WTC11 (cell line): ENCODE data around the gene BZW2. TPM values are rescaled to one million over a fixed set of nuclear protein-coding genes. Genes with fewer than 3 reads are reported as not detected.
A peak's percentile ranks its signal among the peaks of the same experiment; 100 is the strongest.

Source experiments
- ATAC-seq: fragments of 200-7000 bp; cut with Tn5 transposase; 2 replicates; pipeline ENCODE4 v1.10.0; 2021; ENCODE audit warnings: mild to moderate bottlenecking, moderate library complexity
- CTCF ChIA-PET: fragments of 300-600 bp; sonication (Branson Sonifier 250); formaldehyde crosslinking; loops from one replicate; lab custom pipeline; 2021; ENCODE audit warnings: antibody characterized with exemption; lab: Charles Lee
- POLR2A ChIA-PET: fragments of 350-600 bp; sonication (Branson Sonifier 250); formaldehyde crosslinking; loops from one replicate; lab custom pipeline; 2021; ENCODE audit warnings: antibody characterized with exemption; lab: Charles Lee
- DNase-seq: peaks from one replicate; pipeline ENCODE4 v3.0.0; 2021; ENCODE audit warnings: low spot score
- H3K27ac Mint-ChIP-seq: 2 replicates; pipeline ENCODE4 v1.8.0; 2021; ENCODE audit warnings: mixed read lengths
- H3K27me3 Mint-ChIP-seq: 2 replicates; pipeline ENCODE4 v1.8.0; 2021; ENCODE audit warnings: low read depth, mild to moderate bottlenecking, moderate library complexity, mixed read lengths
- H3K36me3 Mint-ChIP-seq: 2 replicates; pipeline ENCODE4 v1.8.0; 2021; ENCODE audit warnings: mixed read lengths
- H3K4me1 Mint-ChIP-seq: 2 replicates; pipeline ENCODE4 v1.8.0; 2022; ENCODE audit warnings: mixed read lengths
- H3K4me3 Mint-ChIP-seq: 2 replicates; pipeline ENCODE4 v1.8.0; 2021; ENCODE audit warnings: mild to moderate bottlenecking, moderate library complexity, mixed read lengths
- H3K9me3 Mint-ChIP-seq: 2 replicates; pipeline ENCODE4 v1.8.0; 2021; ENCODE audit warnings: mixed read lengths
- AR ChIP-seq: fragments of 250-450 bp; sonication (Bioruptor Pico); IDR thresholded peaks from 2 replicates; pipeline ENCODE4 v1.9.0; 2021; ENCODE audit warnings: mild to moderate bottlenecking
- ATF1 ChIP-seq: sonication (generic); formaldehyde crosslinking; IDR thresholded peaks from 2 replicates; pipeline ENCODE4 v1.8.1; 2023; ENCODE audit warnings: mild to moderate bottlenecking, moderate library complexity, missing genetic modification reagents
- ATF3 ChIP-seq: sonication (generic); formaldehyde crosslinking; conservative IDR thresholded peaks from 2 replicates; pipeline ENCODE4 v1.8.1; 2022; ENCODE audit warnings: mild to moderate bottlenecking, missing genetic modification reagents
- CTCF ChIP-seq: fragments of 200-600 bp; IDR thresholded peaks from 2 replicates; pipeline ENCODE4 v1.8.0; 2022; ENCODE audit warnings: antibody characterized with exemption
- E2F5 ChIP-seq: sonication (generic); formaldehyde crosslinking; IDR thresholded peaks from 2 replicates; pipeline ENCODE4 v1.8.1; 2022; ENCODE audit warnings: mild to moderate bottlenecking, moderate library complexity, missing genetic modification reagents
- EMX1 ChIP-seq: fragments of 250-450 bp; sonication (Bioruptor Pico); IDR thresholded peaks from 2 replicates; pipeline ENCODE4 v1.8.0; 2021; ENCODE audit warnings: mild to moderate bottlenecking
- HMGA2 ChIP-seq: fragments of 250-450 bp; sonication (Bioruptor Pico); IDR thresholded peaks from 2 replicates; pipeline ENCODE4 v1.4.0; 2021; ENCODE audit warnings: mild to moderate bottlenecking, moderate library complexity
- JAZF1 ChIP-seq: fragments of 250-450 bp; sonication (Bioruptor Pico); IDR thresholded peaks from 2 replicates; pipeline ENCODE4 v1.9.0; 2021; ENCODE audit warnings: moderate library complexity, mild to moderate bottlenecking, inconsistent platforms
- SMAD4 ChIP-seq: sonication (generic); formaldehyde crosslinking; IDR thresholded peaks from 2 replicates; pipeline ENCODE4 v1.8.0; 2022; ENCODE audit warnings: mild to moderate bottlenecking, missing genetic modification reagents
- SOX15 ChIP-seq: fragments of 250-450 bp; sonication (Bioruptor Pico); IDR thresholded peaks from 2 replicates; pipeline ENCODE4 v1.9.0; 2021; ENCODE audit warnings: mild to moderate bottlenecking
- TCF7 ChIP-seq: sonication (generic); formaldehyde crosslinking; IDR thresholded peaks from 2 replicates; pipeline ENCODE4 v1.8.0; 2022; ENCODE audit warnings: mild to moderate bottlenecking, low read depth, missing genetic modification reagents, moderate library complexity
- ZNF671 ChIP-seq: fragments of 250-450 bp; sonication (Bioruptor Pico); IDR thresholded peaks from 2 replicates; pipeline ENCODE4 v1.8.0; 2021; ENCODE audit warnings: mild to moderate bottlenecking
- total RNA-seq: library from RNA; stranded (reverse); gene quantifications from 3 replicates; pipeline ENCODE4 v1.2.3, GENCODE V29; 2021
- TF ChIP-seq, protein P1 (sequence below): sonication (generic); formaldehyde crosslinking; conservative IDR thresholded peaks from 2 replicates; pipeline ENCODE4 v1.8.1; 2023; ENCODE audit warnings: mild to moderate bottlenecking, low read depth, missing genetic modification reagents, moderate library complexity
- TF ChIP-seq, protein P2 (sequence below): sonication (generic); formaldehyde crosslinking; IDR thresholded peaks from 2 replicates; pipeline ENCODE4 v1.8.1; 2023; ENCODE audit warnings: mild to moderate bottlenecking, missing genetic modification reagents
- TF ChIP-seq, protein P3 (sequence below): fragments of 250-450 bp; sonication (Bioruptor Pico); IDR thresholded peaks from 2 replicates; pipeline ENCODE4 v1.9.0; 2021; ENCODE audit warnings: mild to moderate bottlenecking, borderline replicate concordance

Gene BZW2
- total RNA-seq, 1 experiment from 2014 or later, result 105 TPM

- TF ChIP-seq, protein P1, sequence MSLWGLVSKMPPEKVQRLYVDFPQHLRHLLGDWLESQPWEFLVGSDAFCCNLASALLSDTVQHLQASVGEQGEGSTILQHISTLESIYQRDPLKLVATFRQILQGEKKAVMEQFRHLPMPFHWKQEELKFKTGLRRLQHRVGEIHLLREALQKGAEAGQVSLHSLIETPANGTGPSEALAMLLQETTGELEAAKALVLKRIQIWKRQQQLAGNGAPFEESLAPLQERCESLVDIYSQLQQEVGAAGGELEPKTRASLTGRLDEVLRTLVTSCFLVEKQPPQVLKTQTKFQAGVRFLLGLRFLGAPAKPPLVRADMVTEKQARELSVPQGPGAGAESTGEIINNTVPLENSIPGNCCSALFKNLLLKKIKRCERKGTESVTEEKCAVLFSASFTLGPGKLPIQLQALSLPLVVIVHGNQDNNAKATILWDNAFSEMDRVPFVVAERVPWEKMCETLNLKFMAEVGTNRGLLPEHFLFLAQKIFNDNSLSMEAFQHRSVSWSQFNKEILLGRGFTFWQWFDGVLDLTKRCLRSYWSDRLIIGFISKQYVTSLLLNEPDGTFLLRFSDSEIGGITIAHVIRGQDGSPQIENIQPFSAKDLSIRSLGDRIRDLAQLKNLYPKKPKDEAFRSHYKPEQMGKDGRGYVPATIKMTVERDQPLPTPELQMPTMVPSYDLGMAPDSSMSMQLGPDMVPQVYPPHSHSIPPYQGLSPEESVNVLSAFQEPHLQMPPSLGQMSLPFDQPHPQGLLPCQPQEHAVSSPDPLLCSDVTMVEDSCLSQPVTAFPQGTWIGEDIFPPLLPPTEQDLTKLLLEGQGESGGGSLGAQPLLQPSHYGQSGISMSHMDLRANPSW (CRISPR knock-in tag), result no peak
- TF ChIP-seq, protein P2, sequence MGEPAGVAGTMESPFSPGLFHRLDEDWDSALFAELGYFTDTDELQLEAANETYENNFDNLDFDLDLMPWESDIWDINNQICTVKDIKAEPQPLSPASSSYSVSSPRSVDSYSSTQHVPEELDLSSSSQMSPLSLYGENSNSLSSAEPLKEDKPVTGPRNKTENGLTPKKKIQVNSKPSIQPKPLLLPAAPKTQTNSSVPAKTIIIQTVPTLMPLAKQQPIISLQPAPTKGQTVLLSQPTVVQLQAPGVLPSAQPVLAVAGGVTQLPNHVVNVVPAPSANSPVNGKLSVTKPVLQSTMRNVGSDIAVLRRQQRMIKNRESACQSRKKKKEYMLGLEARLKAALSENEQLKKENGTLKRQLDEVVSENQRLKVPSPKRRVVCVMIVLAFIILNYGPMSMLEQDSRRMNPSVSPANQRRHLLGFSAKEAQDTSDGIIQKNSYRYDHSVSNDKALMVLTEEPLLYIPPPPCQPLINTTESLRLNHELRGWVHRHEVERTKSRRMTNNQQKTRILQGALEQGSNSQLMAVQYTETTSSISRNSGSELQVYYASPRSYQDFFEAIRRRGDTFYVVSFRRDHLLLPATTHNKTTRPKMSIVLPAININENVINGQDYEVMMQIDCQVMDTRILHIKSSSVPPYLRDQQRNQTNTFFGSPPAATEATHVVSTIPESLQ (CRISPR knock-in tag), result no peak
- no peak for TF ChIP-seq ATF3 (CRISPR knock-in tag)
- no peak for TF ChIP-seq SMAD4
- TF ChIP-seq SOX15 (CRISPR knock-in tag), result no peak
- TF ChIP-seq E2F5 (CRISPR knock-in tag), result no peak
- no peak for TF ChIP-seq ZNF671 (CRISPR knock-in tag)
- TF ChIP-seq, protein P3, sequence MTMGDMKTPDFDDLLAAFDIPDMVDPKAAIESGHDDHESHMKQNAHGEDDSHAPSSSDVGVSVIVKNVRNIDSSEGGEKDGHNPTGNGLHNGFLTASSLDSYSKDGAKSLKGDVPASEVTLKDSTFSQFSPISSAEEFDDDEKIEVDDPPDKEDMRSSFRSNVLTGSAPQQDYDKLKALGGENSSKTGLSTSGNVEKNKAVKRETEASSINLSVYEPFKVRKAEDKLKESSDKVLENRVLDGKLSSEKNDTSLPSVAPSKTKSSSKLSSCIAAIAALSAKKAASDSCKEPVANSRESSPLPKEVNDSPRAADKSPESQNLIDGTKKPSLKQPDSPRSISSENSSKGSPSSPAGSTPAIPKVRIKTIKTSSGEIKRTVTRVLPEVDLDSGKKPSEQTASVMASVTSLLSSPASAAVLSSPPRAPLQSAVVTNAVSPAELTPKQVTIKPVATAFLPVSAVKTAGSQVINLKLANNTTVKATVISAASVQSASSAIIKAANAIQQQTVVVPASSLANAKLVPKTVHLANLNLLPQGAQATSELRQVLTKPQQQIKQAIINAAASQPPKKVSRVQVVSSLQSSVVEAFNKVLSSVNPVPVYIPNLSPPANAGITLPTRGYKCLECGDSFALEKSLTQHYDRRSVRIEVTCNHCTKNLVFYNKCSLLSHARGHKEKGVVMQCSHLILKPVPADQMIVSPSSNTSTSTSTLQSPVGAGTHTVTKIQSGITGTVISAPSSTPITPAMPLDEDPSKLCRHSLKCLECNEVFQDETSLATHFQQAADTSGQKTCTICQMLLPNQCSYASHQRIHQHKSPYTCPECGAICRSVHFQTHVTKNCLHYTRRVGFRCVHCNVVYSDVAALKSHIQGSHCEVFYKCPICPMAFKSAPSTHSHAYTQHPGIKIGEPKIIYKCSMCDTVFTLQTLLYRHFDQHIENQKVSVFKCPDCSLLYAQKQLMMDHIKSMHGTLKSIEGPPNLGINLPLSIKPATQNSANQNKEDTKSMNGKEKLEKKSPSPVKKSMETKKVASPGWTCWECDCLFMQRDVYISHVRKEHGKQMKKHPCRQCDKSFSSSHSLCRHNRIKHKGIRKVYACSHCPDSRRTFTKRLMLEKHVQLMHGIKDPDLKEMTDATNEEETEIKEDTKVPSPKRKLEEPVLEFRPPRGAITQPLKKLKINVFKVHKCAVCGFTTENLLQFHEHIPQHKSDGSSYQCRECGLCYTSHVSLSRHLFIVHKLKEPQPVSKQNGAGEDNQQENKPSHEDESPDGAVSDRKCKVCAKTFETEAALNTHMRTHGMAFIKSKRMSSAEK, result no peak
- TF ChIP-seq JAZF1 (CRISPR knock-in tag), result no peak
Observed at GRCh38 chr7:16668049-16668858, 22.3 kb downstream of the BZW2 start (continued).

GRCh38 chr7:16668978-16669377 lies 23.0 kb downstream of the BZW2 start:
- Mint-ChIP-seq H3K27me3 (no peaks in the 10 kb centered on the region), H3K36me3 (peaks cover 30% of the 10 kb centered on the region), H3K27ac (peak overlapping the region; percentile 64), H3K4me1 (peaks cover 48% of the 10 kb centered on the region), H3K9me3 (peaks cover 4% of the 10 kb centered on the region), H3K4me3 (no peak overlapping the region)
- no peak for ATAC-seq
- no peak for DNase-seq
- CTCF ChIA-PET, result no interaction called here
- no peak for TF ChIP-seq EMX1
- no peak for TF ChIP-seq JAZF1 (CRISPR knock-in tag)
- TF ChIP-seq HMGA2 (CRISPR knock-in tag), result no peak
- POLR2A ChIA-PET, result no interaction called here

GRCh38 chr7:16669581-16669980 lies 23.6 kb downstream of the BZW2 start:
- H3K4me1 Mint-ChIP-seq, result peaks cover 44% of the 10 kb centered on the region
- peaks cover 4% of the 10 kb centered on the region for H3K9me3 Mint-ChIP-seq
- peaks cover 27% of the 10 kb centered on the region for H3K36me3 Mint-ChIP-seq
- ATAC-seq, result no peak
- no peaks in the 10 kb centered on the region for H3K27me3 Mint-ChIP-seq
- H3K27ac Mint-ChIP-seq, result peak overlapping the region; percentile 65; the same call in 1 of the 2 replicates
- no peak for DNase-seq
- no peak overlapping the region for H3K4me3 Mint-ChIP-seq
- POLR2A ChIA-PET, result no interaction called here
- CTCF ChIA-PET, result no interaction called here
- TF ChIP-seq ATF1 (CRISPR knock-in tag) (no peak), E2F5 (CRISPR knock-in tag) (no peak), CTCF (no peak), TCF7 (CRISPR knock-in tag) (no peak), AR (no peak)
